ENCODE data around the gene GIGYF1.
A peak's percentile ranks its signal among the peaks of the same experiment; 100 is the strongest.

GIGYF1 gene

GRCh38 chr7:100683659-100684533 lies 10.2 kb downstream of the GIGYF1 start:
- DNase-seq = no peak

GRCh38 chr7:100682991-100683658 lies 10.9 kb downstream of the GIGYF1 start:
- DNase-seq = no peak

- no peak for DNase-seq
Observed at GRCh38 chr7:100682228-100682741, 11.8 kb downstream of the GIGYF1 start.

- no peak for DNase-seq
Observed at GRCh38 chr7:100681491-100682227, 12.4 kb downstream of the GIGYF1 start.

GRCh38 chr7:100680576-100681271 lies 13.3 kb downstream of the GIGYF1 start:
- DNase-seq = no peak

- DNase-seq = no peak
Observed at GRCh38 chr7:100679927-100680575, 14.0 kb downstream of the GIGYF1 start.

GRCh38 chr7:100679129-100679926 lies 14.7 kb downstream of the GIGYF1 start:
- no peak for DNase-seq

GRCh38 chr7:100678291-100678984 lies 15.6 kb downstream of the GIGYF1 start:
- DNase-seq = no peak

GRCh38 chr7:100677308-100678267 lies 16.5 kb downstream of the GIGYF1 start:
- DNase-seq = no peak

- DNase-seq = no peak
Observed at GRCh38 chr7:100676501-100677306, 17.3 kb downstream of the GIGYF1 start.

GRCh38 chr7:100675581-100676350 lies 18.3 kb downstream of the GIGYF1 start:
- DNase-seq = peak; percentile 76

- DNase-seq = peak; percentile 51
Observed at GRCh38 chr7:100675105-100675451, 19.0 kb downstream of the GIGYF1 start.

GRCh38 chr7:100674411-100675104 lies 19.5 kb downstream of the GIGYF1 start:
- DNase-seq = peak; percentile 46

- DNase-seq = peak; percentile 50
Observed at GRCh38 chr7:100673942-100674410, 20.1 kb downstream of the GIGYF1 start.

- DNase-seq = peak; percentile 99
Observed at GRCh38 chr7:100673302-100673941, 20.6 kb downstream of the GIGYF1 start, which contains the start of gene GNB2. Gene GNB2, plus strand, starts transcription at chr7:100673740. Its CDS starts 2,526 bp downstream, at chr7:100676266.

Measured in activated CD4-positive, CD25-positive, alpha-beta regulatory T cell treated with anti-CD3 and anti-CD28 coated beads, Interleukin-2, amount 50 U/mL, for 72 hours (primary cell).